T-helper 1 cell treated with Interleukin-12 subunit alpha and Interleukin-12 subunit beta and Interleukin-4 antibody, amounts not matched to agents 30 μg/mL and 1 μg/mL, for 36 hours (primary cell): ENCODE data around the gene ZSCAN18.

ENCODE experiments used
- H3K27ac Mint-ChIP-seq: one replicate; pipeline ENCODE4 v1.8.0; 2021; ENCODE audit warnings: mild to moderate bottlenecking, mixed read lengths
- H3K27me3 Mint-ChIP-seq: one replicate; pipeline ENCODE4 v1.8.0; 2021; ENCODE audit warnings: low read depth, mixed read lengths
- H3K36me3 Mint-ChIP-seq: one replicate; pipeline ENCODE4 v1.8.0; 2021; ENCODE audit warnings: low read depth, mixed read lengths
- H3K4me1 Mint-ChIP-seq: one replicate; pipeline ENCODE4 v1.8.0; 2021; ENCODE audit warnings: low read depth, mixed read lengths
- H3K4me3 Mint-ChIP-seq: one replicate; pipeline ENCODE4 v1.8.0; 2021; ENCODE audit warnings: mild to moderate bottlenecking, moderate library complexity, mixed read lengths
- H3K9me3 Mint-ChIP-seq: one replicate; pipeline ENCODE4 v1.8.0; 2021; ENCODE audit warnings: mixed read lengths

ZSCAN18 gene

DNA sequence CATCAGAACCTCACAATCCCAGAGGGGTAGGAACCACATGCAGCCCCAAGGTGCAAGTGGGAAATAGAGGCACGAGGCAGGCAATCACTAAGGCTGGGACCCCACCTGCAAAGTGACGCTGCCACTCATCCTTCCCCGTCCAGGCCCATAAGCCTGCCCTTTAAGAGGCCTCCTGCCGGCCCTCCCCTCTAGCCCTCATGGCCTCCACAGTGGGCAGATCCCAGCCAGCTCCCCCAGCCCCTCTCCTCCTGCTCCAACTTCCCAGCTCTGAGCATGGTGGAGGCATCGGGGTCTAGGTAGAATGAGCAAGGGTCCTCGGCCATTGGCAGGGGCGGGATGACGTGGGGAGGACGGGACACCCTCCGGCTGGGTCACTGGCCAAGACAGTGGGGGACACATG, 2.7 kb downstream of the ZSCAN18 start:
- H3K27ac Mint-ChIP-seq = no peak overlapping the region
- no peaks in the 10 kb centered on the region for H3K27me3 Mint-ChIP-seq
- H3K4me3 Mint-ChIP-seq = no peak overlapping the region
- H3K36me3 Mint-ChIP-seq = peaks cover 12% of the 10 kb centered on the region
- H3K4me1 Mint-ChIP-seq = peaks cover 5% of the 10 kb centered on the region
- peaks cover 47% of the 10 kb centered on the region for H3K9me3 Mint-ChIP-seq

DNA sequence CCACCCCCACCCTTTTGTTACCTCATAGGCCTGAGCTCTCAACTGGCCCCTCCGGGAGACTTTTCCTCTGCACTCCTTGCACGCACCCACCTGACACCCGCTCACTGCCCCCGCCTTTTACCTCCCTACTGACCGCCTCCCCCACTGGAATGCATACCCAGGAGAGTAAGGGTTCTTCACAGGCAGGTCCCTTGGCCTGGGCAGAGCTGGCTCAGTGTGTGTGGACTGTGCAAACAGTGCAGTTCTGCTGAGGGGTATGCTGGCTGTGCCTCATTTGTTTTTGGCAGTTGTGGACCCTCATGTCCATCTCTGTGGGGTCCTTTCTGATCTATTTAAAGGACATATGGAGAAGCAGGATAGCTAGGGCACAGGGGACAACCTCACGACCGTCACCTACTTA, 5.0 kb downstream of the ZSCAN18 start:
- no peak overlapping the region for H3K27ac Mint-ChIP-seq

DNA sequence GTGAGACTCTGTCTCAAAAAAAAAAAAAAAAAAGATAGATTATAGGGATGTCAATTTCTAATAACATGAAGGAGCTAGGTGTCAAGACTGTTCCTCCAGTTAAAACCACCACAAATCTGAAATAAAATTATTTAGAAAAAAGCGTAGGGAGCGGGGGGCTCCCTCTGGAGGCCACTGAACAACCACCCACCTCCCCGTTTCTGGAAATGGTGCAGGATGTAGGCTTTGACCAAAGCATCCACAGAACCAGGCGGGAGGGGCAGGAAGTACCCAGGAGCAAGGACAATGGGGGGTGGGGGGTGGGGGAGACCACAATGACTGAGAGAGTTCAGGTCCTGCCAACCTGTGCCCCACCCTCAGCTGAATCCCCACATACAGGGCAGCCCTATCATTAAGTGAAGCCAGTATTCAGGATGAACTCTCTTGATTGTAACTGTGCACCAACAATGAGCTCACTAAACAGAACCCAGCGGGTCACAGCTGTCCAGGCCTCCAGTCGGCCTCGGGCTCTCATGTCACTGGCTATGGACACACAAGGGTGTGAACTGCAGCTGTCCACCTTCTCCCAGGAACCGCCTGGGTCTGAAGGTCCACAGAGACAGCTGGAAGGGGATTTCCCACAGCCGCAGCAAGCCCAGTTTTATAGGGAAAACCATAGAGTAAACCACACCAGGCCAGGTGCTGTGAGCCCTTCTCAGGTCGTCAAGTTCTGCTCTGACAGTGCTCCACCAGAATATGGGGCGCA, 6.6 kb downstream of the ZSCAN18 start:
- no peaks in the 10 kb centered on the region for H3K27me3 Mint-ChIP-seq
- peaks cover 9% of the 10 kb centered on the region for H3K36me3 Mint-ChIP-seq
- H3K4me3 Mint-ChIP-seq = no peak overlapping the region
- H3K9me3 Mint-ChIP-seq = peaks cover 25% of the 10 kb centered on the region
- H3K4me1 Mint-ChIP-seq = no peaks in the 10 kb centered on the region
- no peak overlapping the region for H3K27ac Mint-ChIP-seq

More for the DNA sequence above, 5.0 kb downstream of the ZSCAN18 start:
- Mint-ChIP-seq H3K36me3 (peaks cover 8% of the 10 kb centered on the region), H3K4me1 (no peaks in the 10 kb centered on the region), H3K9me3 (peaks cover 32% of the 10 kb centered on the region), H3K27me3 (no peaks in the 10 kb centered on the region), H3K4me3 (no peak overlapping the region)

DNA sequence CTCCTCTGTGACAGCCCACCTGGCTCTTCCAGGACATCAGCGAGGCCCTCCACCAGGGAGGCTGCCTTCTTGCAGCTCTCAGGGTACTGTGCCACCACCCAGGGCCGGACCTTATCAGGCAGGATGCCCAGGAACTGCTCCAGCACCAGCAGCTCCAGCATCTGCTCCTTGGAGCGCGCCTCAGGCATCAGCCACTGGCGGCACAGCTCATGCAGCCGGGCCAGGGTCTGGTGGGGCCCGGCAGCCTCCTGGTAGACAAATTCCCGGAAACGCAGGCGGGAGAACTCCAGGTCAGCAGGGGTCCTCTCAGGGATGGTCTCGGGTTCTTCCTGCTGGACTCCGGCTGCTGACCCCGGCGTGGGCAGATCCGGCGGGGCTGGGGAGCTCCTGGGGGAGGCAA, 8.2 kb downstream of the ZSCAN18 start:
- no peak overlapping the region for H3K4me3 Mint-ChIP-seq
- no peak overlapping the region for H3K27ac Mint-ChIP-seq
- no peaks in the 10 kb centered on the region for H3K4me1 Mint-ChIP-seq
- no peaks in the 10 kb centered on the region for H3K27me3 Mint-ChIP-seq
- H3K36me3 Mint-ChIP-seq = peaks cover 7% of the 10 kb centered on the region
- peaks cover 15% of the 10 kb centered on the region for H3K9me3 Mint-ChIP-seq

DNA sequence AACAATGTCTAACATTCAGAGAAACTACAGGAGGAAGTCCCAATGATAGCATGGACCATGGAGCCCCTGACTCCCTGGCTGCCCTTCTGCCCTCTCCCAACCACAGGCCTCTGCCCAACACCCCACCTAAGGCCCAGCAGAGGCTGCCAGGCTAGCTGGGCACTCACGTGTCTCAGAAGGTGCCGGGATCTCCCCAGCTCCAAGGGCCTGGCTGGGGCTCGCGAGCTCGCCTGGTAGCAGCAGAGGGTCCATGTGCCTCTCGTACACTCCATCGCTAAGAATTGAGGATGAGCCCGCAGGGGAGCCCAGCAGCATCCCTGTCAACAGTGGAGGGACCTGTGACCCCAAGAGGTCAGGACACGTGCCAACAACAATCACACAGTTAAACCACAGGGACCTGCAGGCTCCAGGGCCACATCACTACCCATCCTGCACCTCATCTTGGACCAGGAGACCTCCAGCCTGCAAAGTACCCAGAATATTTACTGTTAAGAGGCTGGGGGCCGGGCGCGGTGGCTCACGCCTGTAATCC, 9.4 kb downstream of the ZSCAN18 start:
- Mint-ChIP-seq H3K4me1 (no peaks in the 10 kb centered on the region), H3K36me3 (peaks cover 8% of the 10 kb centered on the region), H3K27ac (no peak overlapping the region), H3K9me3 (peaks cover 20% of the 10 kb centered on the region), H3K27me3 (no peaks in the 10 kb centered on the region), H3K4me3 (no peak overlapping the region)

DNA sequence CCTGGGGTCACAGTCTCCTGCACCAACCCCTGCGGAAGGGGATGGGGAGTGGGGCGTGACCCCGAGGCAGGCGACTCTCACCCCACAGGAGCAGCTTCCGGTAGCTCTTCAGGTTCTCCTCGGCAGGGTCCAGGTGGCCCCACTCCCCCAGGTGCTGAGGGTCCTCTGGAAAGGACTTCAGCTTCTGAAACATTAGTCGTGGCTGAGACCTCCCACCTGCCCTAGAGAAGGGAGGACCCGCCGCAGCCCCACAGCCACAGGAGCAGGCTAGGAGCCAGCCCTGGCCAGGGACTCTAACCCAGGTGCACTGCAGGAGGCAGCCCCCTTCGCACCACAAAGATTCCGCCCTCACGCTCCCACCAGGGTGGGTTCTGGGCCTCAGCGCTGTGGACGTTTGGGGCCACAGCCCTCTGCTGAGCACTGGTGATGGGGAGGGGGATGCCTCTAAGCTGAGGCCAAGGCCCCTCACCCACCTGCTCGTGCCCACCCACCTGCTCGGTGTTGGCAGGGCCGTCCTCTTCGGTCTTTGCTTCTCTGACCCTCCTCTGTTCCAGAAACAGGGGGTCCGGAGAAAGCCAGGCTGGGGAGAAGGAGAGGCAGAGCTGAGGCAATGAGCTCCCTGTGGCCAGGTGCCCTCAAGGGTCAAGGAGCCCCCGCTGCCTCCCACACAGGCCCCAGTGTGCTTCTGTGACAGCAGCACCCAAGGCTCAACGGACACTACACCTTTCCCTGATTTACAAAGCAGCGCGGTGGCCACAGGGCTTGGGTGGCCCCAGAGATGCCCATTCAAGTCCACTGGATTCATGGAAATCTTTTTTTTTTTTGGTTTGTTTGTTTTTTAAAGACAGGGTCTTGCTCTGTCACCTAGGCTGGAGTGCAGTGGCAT, 11.0 kb downstream of the ZSCAN18 start:
- H3K27ac Mint-ChIP-seq = no peak overlapping the region
- H3K36me3 Mint-ChIP-seq = peaks cover 5% of the 10 kb centered on the region
- H3K27me3 Mint-ChIP-seq = no peaks in the 10 kb centered on the region
- no peaks in the 10 kb centered on the region for H3K4me1 Mint-ChIP-seq
- H3K4me3 Mint-ChIP-seq = no peak overlapping the region
- peaks cover 16% of the 10 kb centered on the region for H3K9me3 Mint-ChIP-seq

DNA sequence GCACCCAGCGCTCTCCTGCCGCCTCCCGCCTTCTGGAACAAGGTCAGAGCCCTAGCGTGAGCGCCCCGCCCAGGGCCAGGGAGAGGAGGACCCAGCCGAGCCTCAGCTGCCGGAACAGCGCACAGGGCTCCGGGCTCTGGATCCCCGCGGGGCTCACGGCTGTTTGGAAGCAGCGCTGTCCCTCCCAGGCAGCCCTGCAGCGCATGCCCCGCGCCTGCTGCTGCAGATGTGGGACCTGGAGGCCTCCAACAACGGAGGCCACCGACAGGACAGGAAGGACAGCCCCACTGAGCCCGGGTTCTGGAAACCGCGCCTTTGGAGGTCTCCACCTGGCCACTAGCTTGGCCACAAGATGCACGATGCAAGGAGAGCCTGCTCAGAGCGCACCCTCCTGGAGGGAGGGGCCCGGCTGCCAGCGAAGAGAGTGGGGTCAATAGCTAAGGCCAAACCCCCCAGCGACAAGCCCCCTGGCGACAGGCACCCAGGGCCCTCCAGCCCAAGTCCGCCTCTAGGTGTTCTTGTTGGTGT, 12.6 kb downstream of the ZSCAN18 start:
- Mint-ChIP-seq H3K27me3 (no peaks in the 10 kb centered on the region), H3K9me3 (peaks cover 21% of the 10 kb centered on the region), H3K27ac (no peak overlapping the region), H3K4me3 (no peak overlapping the region), H3K4me1 (no peaks in the 10 kb centered on the region), H3K36me3 (peaks cover 7% of the 10 kb centered on the region)

DNA sequence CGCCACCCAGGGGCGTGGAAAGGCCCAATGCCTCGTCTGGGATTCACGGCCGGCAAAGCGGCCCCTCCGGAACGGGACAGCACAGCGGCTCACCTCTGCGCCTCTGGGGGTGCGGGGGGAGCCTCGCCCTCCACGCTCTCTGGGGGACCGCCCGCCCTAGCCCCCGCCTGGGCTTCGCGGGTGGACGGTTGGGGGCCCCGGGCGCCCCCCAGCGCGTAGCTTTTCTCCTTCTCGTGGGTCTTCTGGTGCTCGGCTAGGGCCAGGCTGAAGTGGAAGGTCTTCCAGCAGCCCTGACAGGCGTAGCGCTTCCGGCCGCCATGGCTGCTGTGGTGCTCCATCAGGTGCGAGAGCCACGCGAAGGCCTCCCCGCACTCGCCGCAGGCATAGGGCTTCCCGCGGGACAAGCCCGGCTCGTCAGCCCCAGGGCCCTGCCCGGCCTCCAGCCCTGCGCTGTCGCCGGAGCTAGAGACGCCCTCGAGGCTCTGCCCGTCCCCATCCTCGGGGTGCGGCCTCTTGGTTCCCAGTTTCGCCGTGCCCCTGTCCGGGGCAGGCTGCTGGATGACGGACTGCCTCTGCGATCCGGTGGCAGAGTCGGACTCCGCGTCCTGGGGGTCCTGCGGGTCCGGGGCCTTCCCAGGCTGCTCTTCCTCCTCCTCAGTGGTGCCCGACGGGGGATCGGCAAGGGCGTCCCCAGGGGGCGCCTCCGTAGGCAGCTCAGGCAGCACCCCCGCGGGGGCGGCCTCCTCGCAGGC, 13.3 kb downstream of the ZSCAN18 start:
- no peaks in the 10 kb centered on the region for H3K27me3 Mint-ChIP-seq
- H3K36me3 Mint-ChIP-seq = peaks cover 7% of the 10 kb centered on the region
- no peaks in the 10 kb centered on the region for H3K4me1 Mint-ChIP-seq
- H3K27ac Mint-ChIP-seq = no peak overlapping the region
- H3K4me3 Mint-ChIP-seq = no peak overlapping the region
- H3K9me3 Mint-ChIP-seq = peaks cover 26% of the 10 kb centered on the region

DNA sequence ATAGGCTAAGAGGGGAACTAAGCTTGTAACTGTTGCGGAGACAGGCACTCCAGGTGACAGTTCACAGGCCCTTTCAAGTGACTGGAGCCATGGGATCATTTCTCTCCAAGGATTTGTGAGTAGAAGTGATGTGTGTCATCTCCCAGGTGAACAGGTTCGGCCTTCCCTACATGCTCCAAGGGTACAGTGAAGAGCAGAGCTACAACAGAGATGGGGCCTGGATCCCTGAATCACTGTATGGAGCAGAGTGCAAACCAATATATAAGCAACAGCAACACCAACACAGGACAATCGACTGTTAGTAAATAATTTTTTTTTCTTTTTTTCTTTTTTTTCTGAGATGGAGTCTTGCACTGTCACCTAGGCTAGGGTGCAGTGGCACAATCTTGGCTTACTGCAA, 15.0 kb downstream of the ZSCAN18 start:
- Mint-ChIP-seq H3K36me3 (peaks cover 7% of the 10 kb centered on the region), H3K9me3 (peaks cover 37% of the 10 kb centered on the region), H3K27ac (no peak overlapping the region), H3K27me3 (no peaks in the 10 kb centered on the region), H3K4me3 (no peak overlapping the region), H3K4me1 (no peaks in the 10 kb centered on the region)

DNA sequence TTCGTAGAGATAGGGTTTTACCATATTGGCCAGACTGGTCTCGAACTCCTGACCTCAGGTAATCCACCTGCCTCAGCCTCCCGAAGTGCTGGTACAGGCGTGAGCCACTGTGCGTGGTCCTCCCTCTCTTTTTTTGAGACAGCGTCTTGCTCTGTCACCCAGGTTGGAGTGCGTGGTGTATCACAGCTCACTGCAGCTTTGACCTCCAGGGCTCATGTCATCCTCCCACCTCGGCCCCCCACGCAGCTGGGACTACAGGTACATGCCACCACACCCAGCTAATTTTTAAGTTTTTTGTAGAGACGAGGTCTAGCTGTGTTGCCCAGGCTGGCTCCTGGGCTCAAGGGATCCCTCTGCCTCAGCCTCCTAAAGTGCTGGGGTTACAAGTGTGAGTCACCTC, 18.2 kb downstream of the ZSCAN18 start:
- no peak overlapping the region for H3K27ac Mint-ChIP-seq
- H3K36me3 Mint-ChIP-seq = peaks cover 5% of the 10 kb centered on the region
- H3K4me1 Mint-ChIP-seq = no peaks in the 10 kb centered on the region
- no peak overlapping the region for H3K4me3 Mint-ChIP-seq
- H3K27me3 Mint-ChIP-seq = no peaks in the 10 kb centered on the region
- peaks cover 59% of the 10 kb centered on the region for H3K9me3 Mint-ChIP-seq

DNA sequence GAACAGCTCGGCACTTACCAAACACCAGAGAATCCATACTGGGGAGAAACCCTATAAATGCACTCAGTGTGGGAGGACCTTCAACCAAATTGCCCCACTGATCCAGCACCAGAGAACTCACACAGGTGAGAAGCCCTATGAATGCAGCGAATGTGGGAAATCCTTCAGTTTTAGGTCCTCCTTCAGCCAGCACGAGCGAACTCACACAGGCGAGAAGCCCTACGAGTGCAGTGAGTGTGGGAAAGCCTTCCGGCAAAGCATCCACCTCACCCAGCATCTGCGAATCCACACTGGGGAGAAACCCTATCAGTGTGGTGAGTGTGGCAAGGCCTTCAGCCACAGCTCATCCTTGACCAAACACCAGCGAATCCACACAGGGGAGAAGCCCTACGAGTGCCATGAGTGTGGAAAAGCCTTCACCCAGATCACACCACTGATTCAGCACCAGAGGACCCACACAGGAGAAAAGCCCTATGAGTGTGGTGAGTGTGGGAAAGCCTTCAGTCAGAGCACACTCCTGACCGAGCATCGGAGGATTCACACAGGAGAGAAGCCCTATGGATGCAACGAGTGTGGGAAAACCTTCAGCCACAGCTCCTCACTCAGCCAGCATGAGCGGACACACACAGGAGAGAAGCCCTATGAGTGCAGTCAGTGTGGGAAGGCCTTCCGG, 30.7 kb downstream of the ZSCAN18 start:
- peaks cover 74% of the 10 kb centered on the region for H3K9me3 Mint-ChIP-seq
- no peak overlapping the region for H3K27ac Mint-ChIP-seq
- H3K4me3 Mint-ChIP-seq = no peak overlapping the region
- no peaks in the 10 kb centered on the region for H3K27me3 Mint-ChIP-seq
- H3K4me1 Mint-ChIP-seq = no peaks in the 10 kb centered on the region
- H3K36me3 Mint-ChIP-seq = peaks cover 6% of the 10 kb centered on the region

DNA sequence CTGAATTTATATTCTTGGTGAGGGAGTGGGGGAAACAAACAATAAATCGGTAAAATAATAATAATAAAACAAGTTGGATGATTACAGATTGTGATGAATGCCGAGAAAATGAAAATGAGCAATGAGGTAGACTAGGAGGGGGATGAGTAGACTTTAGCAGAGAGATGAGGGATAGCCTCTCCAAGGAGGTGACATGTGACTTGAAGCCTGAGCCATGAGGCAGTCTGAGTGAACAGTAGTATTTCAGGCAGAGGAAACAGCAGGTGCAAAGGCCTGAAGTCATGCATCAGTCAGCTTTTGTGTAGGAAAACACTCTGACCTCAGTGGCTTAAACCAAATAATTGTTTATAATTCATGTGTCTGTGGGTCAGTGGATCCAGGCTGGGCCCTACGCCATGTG, 34.3 kb downstream of the ZSCAN18 start:
- H3K27me3 Mint-ChIP-seq = no peaks in the 10 kb centered on the region
- H3K36me3 Mint-ChIP-seq = peaks cover 9% of the 10 kb centered on the region
- H3K4me3 Mint-ChIP-seq = no peak overlapping the region
- H3K9me3 Mint-ChIP-seq = peaks cover 68% of the 10 kb centered on the region
- H3K4me1 Mint-ChIP-seq = no peaks in the 10 kb centered on the region
- no peak overlapping the region for H3K27ac Mint-ChIP-seq

DNA sequence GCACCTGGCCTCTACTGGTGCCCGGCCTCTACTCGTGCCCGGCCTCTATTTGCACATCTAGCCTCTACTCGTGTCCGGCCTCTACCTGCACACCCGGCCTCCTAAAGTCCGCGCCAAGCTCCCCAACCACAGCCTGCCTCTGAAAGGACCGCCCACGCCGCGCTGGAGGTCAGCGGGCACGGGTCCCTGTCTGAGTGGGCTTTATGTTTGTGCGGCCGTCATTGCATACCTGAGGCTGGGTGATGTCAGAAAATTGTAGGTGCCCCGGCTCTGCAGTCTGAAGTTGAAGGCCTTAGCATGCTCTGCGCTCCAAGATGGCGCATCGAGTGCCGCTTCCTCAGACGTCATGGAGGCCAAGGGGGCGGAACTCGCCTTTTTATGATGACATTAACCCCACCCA, 37.8 kb downstream of the ZSCAN18 start:
- Mint-ChIP-seq H3K36me3 (peaks cover 7% of the 10 kb centered on the region), H3K9me3 (peaks cover 49% of the 10 kb centered on the region), H3K4me3 (no peak overlapping the region), H3K4me1 (no peaks in the 10 kb centered on the region), H3K27ac (no peak overlapping the region), H3K27me3 (no peaks in the 10 kb centered on the region)

DNA sequence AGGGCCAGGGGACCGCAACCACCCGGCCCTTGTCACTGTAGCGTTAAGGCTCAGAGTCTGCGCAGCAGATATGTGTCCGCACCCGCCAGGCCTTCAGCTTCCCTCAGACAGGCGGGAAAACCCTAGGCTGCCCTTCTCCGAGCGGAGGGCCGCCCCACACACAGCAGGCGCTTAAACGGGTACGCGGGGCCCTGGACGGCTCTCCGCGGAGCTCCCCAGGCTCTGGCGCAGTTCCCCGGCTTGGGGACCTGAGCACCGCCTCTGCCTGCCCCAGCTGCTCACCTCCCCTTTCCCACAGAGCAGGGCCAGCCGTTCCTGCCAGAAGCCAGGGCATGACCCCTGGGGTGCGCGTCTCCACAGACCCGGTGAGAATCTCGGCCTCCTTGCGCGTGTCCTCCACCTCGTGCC, 38.4 kb downstream of the ZSCAN18 start:
- Mint-ChIP-seq H3K36me3 (peaks cover 7% of the 10 kb centered on the region), H3K27ac (no peak overlapping the region), H3K27me3 (no peaks in the 10 kb centered on the region), H3K4me1 (no peaks in the 10 kb centered on the region), H3K4me3 (no peak overlapping the region), H3K9me3 (peaks cover 48% of the 10 kb centered on the region)
